GM10266 (cell line): ENCODE data around the gene ZNF442.
"Not testable (repeated sequence)": the region's sequence is repeated elsewhere in the genome, so short reads cannot be mapped to it uniquely, and the experiment has no call there.

Source experiments
- DNase-seq: peaks from one replicate; pipeline ENCODE4 v3.0.0; 2012; ENCODE audit errors: extremely low spot score
- CTCF ChIP-seq: IDR thresholded peaks from 2 replicates; pipeline ENCODE4 v1.5.1; 2012; ENCODE audit warnings: mild to moderate bottlenecking, low read depth; ENCODE audit not compliant: control insufficient read depth, insufficient read depth; ENCODE audit errors: missing control alignments

ZNF442 gene

GRCh38 chr19:12333162-12334159 lies 32.0 kb downstream of the ZNF442 start, which contains the start of gene ZNF563:
ZNF563 (minus strand) TSS chr19:12333633; CDS start chr19:12333482, 151 bp downstream.
- peak; percentile 91 for DNase-seq
- no peak for TF ChIP-seq CTCF

GRCh38 chr19:12331211-12331941 lies 34.1 kb downstream of the ZNF442 start:
- no peak for TF ChIP-seq CTCF
- peak; percentile 85 for DNase-seq

GRCh38 chr19:12330340-12330739 lies 35.1 kb downstream of the ZNF442 start:
- no peak for TF ChIP-seq CTCF
- DNase-seq: no peak

- no peak for TF ChIP-seq CTCF
- DNase-seq: no peak
These were observed 39.8 kb downstream of the ZNF442 start for GRCh38 chr19:12325690-12326089.

- TF ChIP-seq CTCF: no peak
These were observed 46.6 kb downstream of the ZNF442 start for GRCh38 chr19:12318782-12319413.

GRCh38 chr19:12314553-12314952 lies 50.9 kb downstream of the ZNF442 start:
- TF ChIP-seq CTCF: no peak
- DNase-seq: no peak

More at GRCh38 chr19:12318782-12319413, 46.6 kb downstream of the ZNF442 start:
- no peak for DNase-seq

GRCh38 chr19:12308891-12309290 lies 56.6 kb downstream of the ZNF442 start:
- DNase-seq: not testable (repeated sequence)
